Breast epithelium (tissue), 4 donors: ENCODE results near the gene NMRK1. TPM values are rescaled to one million over a fixed set of nuclear protein-coding genes. Genes with fewer than 3 reads are reported as not detected.

Source experiments
- DNase-seq, 2 donors: peaks; one replicate each; pipeline ENCODE4 v3.0.0-alpha.2; 2019; ENCODE audit warnings: low spot score in 2 of 2
- H3K27ac ChIP-seq, 2 donors: fragments of 200-600 bp; sonication (generic) in 1 of 2; one replicate each; pipeline ENCODE4 v1.5.1; 2016 to 2019; ENCODE audit warnings: mild to moderate bottlenecking in 1 of 2
- H3K27me3 ChIP-seq, 2 donors: fragments of 200-600 bp; sonication (generic) in 1 of 2; one replicate each; pipeline versions ENCODE4 v1.5.1 to v1.6.0; 2017 to 2019; ENCODE audit warnings: control low read depth in 1 of 2, mild to moderate bottlenecking in 1 of 2
- H3K36me3 ChIP-seq: fragments of 200-600 bp; one replicate; pipeline ENCODE4 v1.5.1; 2019
- H3K4me1 ChIP-seq, 2 donors: fragments of 200-600 bp; sonication (generic); one replicate each; pipeline ENCODE4 v1.5.1; 2016 to 2019; ENCODE audit warnings: control low read depth in 1 of 2
- H3K4me3 ChIP-seq, 3 donors: fragments of 200-600 bp; sonication (generic); 1 replicate in 2 of 3; 2 replicates in 1 of 3; pipeline ENCODE4 v1.5.1; 2016 to 2019; ENCODE audit warnings: mild to moderate bottlenecking in 3 of 3, moderate library complexity in 2 of 3
- H3K9me3 ChIP-seq, 2 donors: fragments of 200-600 bp; sonication (generic) in 1 of 2; one replicate each; pipeline ENCODE4 v1.5.1; 2016 to 2019; ENCODE audit warnings: control low read depth in 1 of 2
- POLR2A ChIP-seq: fragments of 450-650 bp; IDR thresholded peaks from one replicate; pipeline ENCODE4 v1.6.1; 2016; ENCODE audit warnings: antibody characterized with exemption, mild to moderate bottlenecking, moderate library complexity
- POLR2AphosphoS5 ChIP-seq, 3 donors: sonication (generic); formaldehyde crosslinking; IDR thresholded peaks; one replicate each; pipeline ENCODE4 v1.6.1; 2017; ENCODE audit warnings: antibody characterized with exemption in 3 of 3
- intact Hi-C: fragments of 100-400 bp; cut with DNase I; formaldehyde crosslinking; loops from one replicate; pipeline ENCODE4 v1.15.1; 2023; ENCODE audit warnings: low total_unique reads
- total RNA-seq, 3 donors: library from RNA; depleted of rRNA; stranded (reverse); fragments of >200 nt; gene quantifications; one replicate each; pipeline ENCODE4 v1.1.0, GENCODE V29; 2016
- TF ChIP-seq, protein P1 (sequence below), 3 donors: fragments of 450-650 bp; IDR thresholded peaks; one replicate each; pipeline ENCODE4 v1.5.1; 2016 to 2017; ENCODE audit warnings: antibody characterized with exemption in 3 of 3, mild to moderate bottlenecking in 3 of 3, moderate library complexity in 3 of 3

The NMRK1 gene
- total RNA-seq, 3 donors from 2014 or later: 21.8 to 27.9 (median 27.7) TPM

- H3K27ac ChIP-seq: no peak overlapping the region
- no peaks in the 10 kb centered on the region for H3K36me3 ChIP-seq
- DNase-seq: no peak
- intact Hi-C loops: no loop called here
- TF ChIP-seq, protein P1, sequence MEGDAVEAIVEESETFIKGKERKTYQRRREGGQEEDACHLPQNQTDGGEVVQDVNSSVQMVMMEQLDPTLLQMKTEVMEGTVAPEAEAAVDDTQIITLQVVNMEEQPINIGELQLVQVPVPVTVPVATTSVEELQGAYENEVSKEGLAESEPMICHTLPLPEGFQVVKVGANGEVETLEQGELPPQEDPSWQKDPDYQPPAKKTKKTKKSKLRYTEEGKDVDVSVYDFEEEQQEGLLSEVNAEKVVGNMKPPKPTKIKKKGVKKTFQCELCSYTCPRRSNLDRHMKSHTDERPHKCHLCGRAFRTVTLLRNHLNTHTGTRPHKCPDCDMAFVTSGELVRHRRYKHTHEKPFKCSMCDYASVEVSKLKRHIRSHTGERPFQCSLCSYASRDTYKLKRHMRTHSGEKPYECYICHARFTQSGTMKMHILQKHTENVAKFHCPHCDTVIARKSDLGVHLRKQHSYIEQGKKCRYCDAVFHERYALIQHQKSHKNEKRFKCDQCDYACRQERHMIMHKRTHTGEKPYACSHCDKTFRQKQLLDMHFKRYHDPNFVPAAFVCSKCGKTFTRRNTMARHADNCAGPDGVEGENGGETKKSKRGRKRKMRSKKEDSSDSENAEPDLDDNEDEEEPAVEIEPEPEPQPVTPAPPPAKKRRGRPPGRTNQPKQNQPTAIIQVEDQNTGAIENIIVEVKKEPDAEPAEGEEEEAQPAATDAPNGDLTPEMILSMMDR (IDR thresholded peaks at IDR 0.05): no peak
- TF ChIP-seq POLR2A (no peak), POLR2AphosphoS5 (IDR thresholded peaks at IDR 0.05) (no peak)
- no peak overlapping the region for H3K4me3 ChIP-seq
- no peaks in the 10 kb centered on the region for H3K9me3 ChIP-seq
- H3K4me1 ChIP-seq: peaks cover 0 to 12% of the 10 kb centered on the region in 2 donors
- H3K27me3 ChIP-seq: no peaks in the 10 kb centered on the region
Measured at GRCh38 chr9:75081632-75082031, 6.3 kb downstream of the NMRK1 start.

- H3K27me3 ChIP-seq: no peaks in the 10 kb centered on the region
- intact Hi-C loops: no loop called here
- no peak overlapping the region for H3K27ac ChIP-seq
- DNase-seq: no peak
- H3K36me3 ChIP-seq: no peaks in the 10 kb centered on the region
- no peak for TF ChIP-seq POLR2A
- TF ChIP-seq, protein P1 (IDR thresholded peaks at IDR 0.05): no peak
- TF ChIP-seq POLR2AphosphoS5 (IDR thresholded peaks at IDR 0.05): no peak
- no peak overlapping the region for H3K4me3 ChIP-seq
- no peaks in the 10 kb centered on the region for H3K4me1 ChIP-seq
- no peaks in the 10 kb centered on the region for H3K9me3 ChIP-seq
Measured at GRCh38 chr9:75072895-75073294, 15.1 kb downstream of the NMRK1 start.

GRCh38 chr9:75071530-75072122 lies 16.3 kb downstream of the NMRK1 start:
- intact Hi-C loops: no loop called here
- no peak overlapping the region for H3K27ac ChIP-seq
- H3K9me3 ChIP-seq: no peaks in the 10 kb centered on the region
- no peak for DNase-seq
- H3K27me3 ChIP-seq: no peaks in the 10 kb centered on the region
- H3K36me3 ChIP-seq: no peaks in the 10 kb centered on the region
- H3K4me1 ChIP-seq: no peaks in the 10 kb centered on the region
- H3K4me3 ChIP-seq: no peak overlapping the region
- no peak for TF ChIP-seq POLR2A
- no peak for TF ChIP-seq POLR2AphosphoS5 (IDR thresholded peaks at IDR 0.05)
- TF ChIP-seq, protein P1 (IDR thresholded peaks at IDR 0.05): no peak

GRCh38 chr9:75069171-75069570 lies 18.8 kb downstream of the NMRK1 start:
- Histone ChIP-seq H3K36me3 (no peaks in the 10 kb centered on the region), H3K9me3 (no peaks in the 10 kb centered on the region), H3K4me1 (no peaks in the 10 kb centered on the region), H3K27me3 (no peaks in the 10 kb centered on the region), H3K27ac (no peak overlapping the region), H3K4me3 (no peak overlapping the region)
- TF ChIP-seq POLR2AphosphoS5 (IDR thresholded peaks at IDR 0.05) (no peak), POLR2A (no peak)
- TF ChIP-seq, protein P1 (IDR thresholded peaks at IDR 0.05): no peak
- intact Hi-C loops: no loop called here
- no peak for DNase-seq

DNA sequence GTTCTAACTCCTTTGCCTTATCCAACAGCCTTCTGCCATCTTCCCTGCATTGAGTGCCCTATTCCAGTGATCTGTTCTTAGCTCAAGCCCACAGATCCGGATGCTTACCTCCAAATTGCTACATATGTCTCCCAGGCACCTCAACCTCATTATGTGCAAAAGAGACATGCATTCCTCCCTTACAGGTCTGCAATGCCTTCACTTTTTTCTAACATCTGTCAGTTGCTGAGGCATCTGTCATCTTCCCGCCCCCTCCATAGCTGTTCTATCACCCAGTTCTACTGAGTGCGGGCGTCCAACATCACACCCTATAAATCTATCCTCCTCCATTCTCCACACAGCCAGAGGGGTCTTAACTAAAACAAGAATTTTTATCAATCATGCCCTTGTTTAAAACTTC lies 20.1 kb downstream of the NMRK1 start:
- DNase-seq: no peak
- no peak overlapping the region for H3K27ac ChIP-seq
- intact Hi-C loops: no loop called here

More for the DNA sequence above, 20.1 kb downstream of the NMRK1 start:
- H3K36me3 ChIP-seq: no peaks in the 10 kb centered on the region
- H3K4me3 ChIP-seq: no peak overlapping the region
- TF ChIP-seq POLR2AphosphoS5 (IDR thresholded peaks at IDR 0.05) (no peak), POLR2A (no peak)
- TF ChIP-seq, protein P1 (IDR thresholded peaks at IDR 0.05): no peak
- no peaks in the 10 kb centered on the region for H3K27me3 ChIP-seq
- H3K9me3 ChIP-seq: no peaks in the 10 kb centered on the region
- no peaks in the 10 kb centered on the region for H3K4me1 ChIP-seq
